ENCODE data around the gene ZDHHC24. TPM values are rescaled to one million over a fixed set of nuclear protein-coding genes. Genes with fewer than 3 reads are reported as not detected.

ZDHHC24 gene
- total RNA-seq, 1 experiment from 2014 or later, result 10.5 TPM

GRCh38 chr11:66564984-66565383, 19.1 kb upstream of the ZDHHC24 start:
- intact Hi-C loops (cut with micrococcal nuclease), result no loop called here
- Histone ChIP-seq H3K4me1 (ENCODE audit: control insufficient read depth in 1 of 2, insufficient read depth in 2 of 2, low read length in 2 of 2) (no peaks in the 10 kb centered on the region), H3K4me2 (ENCODE audit: low read length) (no peak overlapping the region), H2AFZ (ENCODE audit: low read depth, low read length, poor library complexity, severe bottlenecking) (no peak overlapping the region), H3K36me3 (ENCODE audit: control insufficient read depth in 1 of 2, insufficient read depth in 2 of 2, low read length in 2 of 2) (no peaks in the 10 kb centered on the region), H3K79me2 (ENCODE audit: insufficient read depth, low read length) (no peaks in the 10 kb centered on the region), H3K9ac (ENCODE audit: low read length) (no peak overlapping the region), H3K9me2 (ENCODE audit: insufficient read depth) (no peaks in the 10 kb centered on the region), H3K9me3 (ENCODE audit: control insufficient read depth in 1 of 2, insufficient read depth in 1 of 2, low read depth in 1 of 2, low read length in 2 of 2) (no peaks in the 10 kb centered on the region), H3K27ac (ENCODE audit: low read depth, low read length) (no peak overlapping the region), H3K27me3 (ENCODE audit: insufficient read depth, low read length) (no peaks in the 10 kb centered on the region), H3K4me3 (replicated peaks in 1 of 2; ENCODE audit: low read depth in 1 of 2, low read length in 2 of 2) (no peak overlapping the region), H4K20me1 (ENCODE audit: insufficient read depth) (no peaks in the 10 kb centered on the region)
- no TSS peak for BruUV-seq (replicated peaks)
- no peak for DNase-seq (ENCODE audit: low read depth, low spot score)
- CTCF ChIA-PET, result no interaction called here
- TF ChIP-seq JUND (IDR thresholded peaks at IDR 0.05) (no peak), CEBPB (IDR thresholded peaks at IDR 0.05; ENCODE audit: low read depth) (no peak), YY1 (IDR thresholded peaks at IDR 0.05; ENCODE audit: extremely low read depth, insufficient replicate concordance, low read depth, low read length) (no peak), EZH2 (IDR thresholded peaks at IDR 0.05) (no peak), CBX3 (IDR thresholded peaks at IDR 0.05; ENCODE audit: low read depth) (no peak), POLR2A (IDR thresholded peaks at IDR 0.05; ENCODE audit: borderline replicate concordance, extremely low read depth, insufficient read depth, insufficient read length) (no peak), EGR1 (IDR thresholded peaks at IDR 0.05; ENCODE audit: low read depth) (no peak), ZFX (IDR thresholded peaks at IDR 0.05) (no peak), SRF (IDR thresholded peaks at IDR 0.05; ENCODE audit: low read depth) (no peak), POLR2AphosphoS5 (IDR thresholded peaks at IDR 0.05; ENCODE audit: low read depth, low read length) (no peak)
- TF ChIP-seq, protein P1, sequence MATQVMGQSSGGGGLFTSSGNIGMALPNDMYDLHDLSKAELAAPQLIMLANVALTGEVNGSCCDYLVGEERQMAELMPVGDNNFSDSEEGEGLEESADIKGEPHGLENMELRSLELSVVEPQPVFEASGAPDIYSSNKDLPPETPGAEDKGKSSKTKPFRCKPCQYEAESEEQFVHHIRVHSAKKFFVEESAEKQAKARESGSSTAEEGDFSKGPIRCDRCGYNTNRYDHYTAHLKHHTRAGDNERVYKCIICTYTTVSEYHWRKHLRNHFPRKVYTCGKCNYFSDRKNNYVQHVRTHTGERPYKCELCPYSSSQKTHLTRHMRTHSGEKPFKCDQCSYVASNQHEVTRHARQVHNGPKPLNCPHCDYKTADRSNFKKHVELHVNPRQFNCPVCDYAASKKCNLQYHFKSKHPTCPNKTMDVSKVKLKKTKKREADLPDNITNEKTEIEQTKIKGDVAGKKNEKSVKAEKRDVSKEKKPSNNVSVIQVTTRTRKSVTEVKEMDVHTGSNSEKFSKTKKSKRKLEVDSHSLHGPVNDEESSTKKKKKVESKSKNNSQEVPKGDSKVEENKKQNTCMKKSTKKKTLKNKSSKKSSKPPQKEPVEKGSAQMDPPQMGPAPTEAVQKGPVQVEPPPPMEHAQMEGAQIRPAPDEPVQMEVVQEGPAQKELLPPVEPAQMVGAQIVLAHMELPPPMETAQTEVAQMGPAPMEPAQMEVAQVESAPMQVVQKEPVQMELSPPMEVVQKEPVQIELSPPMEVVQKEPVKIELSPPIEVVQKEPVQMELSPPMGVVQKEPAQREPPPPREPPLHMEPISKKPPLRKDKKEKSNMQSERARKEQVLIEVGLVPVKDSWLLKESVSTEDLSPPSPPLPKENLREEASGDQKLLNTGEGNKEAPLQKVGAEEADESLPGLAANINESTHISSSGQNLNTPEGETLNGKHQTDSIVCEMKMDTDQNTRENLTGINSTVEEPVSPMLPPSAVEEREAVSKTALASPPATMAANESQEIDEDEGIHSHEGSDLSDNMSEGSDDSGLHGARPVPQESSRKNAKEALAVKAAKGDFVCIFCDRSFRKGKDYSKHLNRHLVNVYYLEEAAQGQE (IDR thresholded peaks at IDR 0.05; ENCODE audit: low read depth), result no peak
- POLR2A ChIA-PET, result no interaction called here
- ATAC-seq, result no peak
- RAD21 ChIA-PET (ENCODE audit: low non-redundant PET in 1 of 2, low total read pairs in 2 of 2, uncharacterized antibody in 2 of 2, unreplicated experiment in 2 of 2), result no interaction called here

All from HCT116 (cell line).